ENCODE data around the gene F11R.
"Not testable (repeated sequence)": the region's sequence is repeated elsewhere in the genome, so short reads cannot be mapped to it uniquely, and the experiment has no call there.

DNA sequence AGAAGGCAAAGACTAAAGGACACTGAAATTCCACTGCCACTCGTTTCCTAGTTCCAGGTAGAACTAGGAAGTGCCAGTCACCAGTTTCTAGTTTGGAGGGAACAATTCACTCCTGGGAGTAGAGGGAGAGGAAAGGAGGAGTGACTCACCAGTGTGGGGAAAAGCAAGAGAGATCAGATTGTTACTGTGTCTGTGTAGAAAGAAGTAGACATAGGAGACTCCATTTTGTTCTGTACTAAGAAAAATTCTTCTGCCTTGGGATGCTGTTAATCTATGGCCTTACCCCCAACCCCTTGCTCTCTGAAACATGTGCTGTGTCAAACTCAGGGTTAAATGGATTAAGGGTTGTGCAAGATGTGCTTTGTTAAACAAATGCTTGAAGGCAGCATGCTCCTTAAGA is 4.3 kb downstream of the F11R start:
- TF ChIP-seq, protein P1, sequence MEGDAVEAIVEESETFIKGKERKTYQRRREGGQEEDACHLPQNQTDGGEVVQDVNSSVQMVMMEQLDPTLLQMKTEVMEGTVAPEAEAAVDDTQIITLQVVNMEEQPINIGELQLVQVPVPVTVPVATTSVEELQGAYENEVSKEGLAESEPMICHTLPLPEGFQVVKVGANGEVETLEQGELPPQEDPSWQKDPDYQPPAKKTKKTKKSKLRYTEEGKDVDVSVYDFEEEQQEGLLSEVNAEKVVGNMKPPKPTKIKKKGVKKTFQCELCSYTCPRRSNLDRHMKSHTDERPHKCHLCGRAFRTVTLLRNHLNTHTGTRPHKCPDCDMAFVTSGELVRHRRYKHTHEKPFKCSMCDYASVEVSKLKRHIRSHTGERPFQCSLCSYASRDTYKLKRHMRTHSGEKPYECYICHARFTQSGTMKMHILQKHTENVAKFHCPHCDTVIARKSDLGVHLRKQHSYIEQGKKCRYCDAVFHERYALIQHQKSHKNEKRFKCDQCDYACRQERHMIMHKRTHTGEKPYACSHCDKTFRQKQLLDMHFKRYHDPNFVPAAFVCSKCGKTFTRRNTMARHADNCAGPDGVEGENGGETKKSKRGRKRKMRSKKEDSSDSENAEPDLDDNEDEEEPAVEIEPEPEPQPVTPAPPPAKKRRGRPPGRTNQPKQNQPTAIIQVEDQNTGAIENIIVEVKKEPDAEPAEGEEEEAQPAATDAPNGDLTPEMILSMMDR (IDR thresholded peaks at IDR 0.05), result not testable (repeated sequence)
- not testable (repeated sequence) for TF ChIP-seq POLR2A (IDR thresholded peaks at IDR 0.05)
